Activated CD4-positive, alpha-beta T cell treated with anti-CD3 and anti-CD28 coated beads for 48 hours (primary cell): ENCODE results near the gene DISP3.
A peak's percentile ranks its signal among the peaks of the same experiment; 100 is the strongest.

Source experiments
- DNase-seq: peaks from one replicate; pipeline ENCODE4 v3.0.0-alpha.2; 2020

Gene DISP3

GRCh38 chr1:11516961-11517635 lies 38.1 kb downstream of the DISP3 start:
- no peak for DNase-seq

- no peak for DNase-seq
These were observed 39.2 kb downstream of the DISP3 start for GRCh38 chr1:11518016-11518701.

GRCh38 chr1:11518791-11519628 lies 40.1 kb downstream of the DISP3 start:
- no peak for DNase-seq

GRCh38 chr1:11519629-11520031 lies 40.7 kb downstream of the DISP3 start:
- DNase-seq = no peak

- DNase-seq = no peak
These were observed 41.7 kb downstream of the DISP3 start for GRCh38 chr1:11520531-11521233.

- no peak for DNase-seq
These were observed 42.8 kb downstream of the DISP3 start for GRCh38 chr1:11521582-11522399.

- no peak for DNase-seq
These were observed 43.7 kb downstream of the DISP3 start for GRCh38 chr1:11522400-11523235.

GRCh38 chr1:11523261-11523660 lies 44.3 kb downstream of the DISP3 start:
- DNase-seq = no peak

GRCh38 chr1:11523746-11524464 lies 45.0 kb downstream of the DISP3 start:
- no peak for DNase-seq

- no peak for DNase-seq
These were observed 45.7 kb downstream of the DISP3 start for GRCh38 chr1:11524465-11525150.

GRCh38 chr1:11525151-11525505 lies 46.2 kb downstream of the DISP3 start:
- DNase-seq = no peak

- DNase-seq = no peak
These were observed 46.6 kb downstream of the DISP3 start for GRCh38 chr1:11525516-11525915.

- no peak for DNase-seq
These were observed 47.3 kb downstream of the DISP3 start for GRCh38 chr1:11526071-11526895.

GRCh38 chr1:11527541-11528452 lies 48.8 kb downstream of the DISP3 start:
- no peak for DNase-seq

- DNase-seq = peak; percentile 36
These were observed 49.8 kb downstream of the DISP3 start for GRCh38 chr1:11528611-11529261.

- no peak for DNase-seq
These were observed 50.4 kb downstream of the DISP3 start for GRCh38 chr1:11529330-11529729.
